K562 (cell line): Measurements from ENCODE around the gene SLC22A4. TPM values are rescaled to one million over a fixed set of nuclear protein-coding genes. Genes with fewer than 3 reads are reported as not detected.

Experiments
- ATAC-seq: fragments of 200-7000 bp; cut with Tn5 transposase; 3 replicates; pipeline ENCODE4 v1.9.1; 2020; ENCODE audit warnings: moderate library complexity
- BruUV-seq: library from RNA; stranded (reverse); fragments of 400-500 nt; replicated peaks from 2 replicates; lab custom pipeline; 2021; lab: Mats Ljungman, UMichigan
- CTCF ChIA-PET: fragments of 300-600 bp; formaldehyde crosslinking; extraction: SDS; loops from one replicate; lab custom pipeline; 2021; ENCODE audit warnings: low intra/inter-chr PET ratio; lab: Yijun Ruan, JAX
- POLR2A ChIA-PET: fragments of 300-600, 350-650 bp; sonication (Branson Sonifier 250); formaldehyde crosslinking; extraction: SDS; loops from one replicate; lab custom pipeline; 2021; ENCODE audit warnings: antibody characterized with exemption, inconsistent platforms; lab: Yijun Ruan, JAX
- DNase-seq, 4 experiments: peaks; one replicate each; pipeline versions ENCODE4 v3.0.0 to v3.0.0-alpha.2; 2011 to 2018; ENCODE audit warnings: low spot score in 3 of 4, mixed read lengths in 3 of 4; ENCODE audit errors: extremely low read depth in 1 of 4
- FAIRE-seq: peaks from 2 replicates; lab custom pipeline; 2011; peaks lifted over from hg19 to GRCh38; lab: Jason Lieb, UNC
- H2AFZ ChIP-seq: 2 replicates; pipeline ENCODE4 v1.6.0; 2011; ENCODE audit warnings: low read depth, low read length, control low read depth, inconsistent platforms
- H3K27ac ChIP-seq: fragments of 200-600 bp; 3 replicates; pipeline ENCODE4 v1.8.0; 2011; ENCODE audit warnings: low read depth, mild to moderate bottlenecking, control low read depth, inconsistent platforms, low read length, moderate library complexity, mixed read lengths; ENCODE audit errors: extremely low read depth
- H3K27me3 ChIP-seq, 2 experiments: fragments of 300-600 bp in 1 of 2; 2 replicates in 1 of 2; 3 replicates in 1 of 2; pipeline versions ENCODE4 v1.6.0 to v1.8.0; 2011; ENCODE audit warnings: inconsistent platforms in 2 of 2, low read length in 2 of 2, mild to moderate bottlenecking in 1 of 2, mixed read lengths in 1 of 2, moderate library complexity in 1 of 2; ENCODE audit not compliant: control insufficient read depth in 2 of 2, insufficient read depth in 2 of 2
- H3K36me3 ChIP-seq: fragments of 300-600 bp; 3 replicates; pipeline ENCODE4 v1.8.0; 2011; ENCODE audit warnings: mild to moderate bottlenecking, low read length, inconsistent platforms; ENCODE audit not compliant: control insufficient read depth, insufficient read depth
- H3K4me1 ChIP-seq, 2 experiments: fragments of 200-600 bp in 1 of 2; replicated peaks in 1 of 2; 2 replicates in 1 of 2; 3 replicates in 1 of 2; pipeline versions ENCODE4 v1.5.1 to v1.8.0; 2011; ENCODE audit warnings: inconsistent platforms in 2 of 2, low read length in 2 of 2, mild to moderate bottlenecking in 1 of 2, mixed read lengths in 1 of 2, moderate library complexity in 1 of 2; ENCODE audit not compliant: control insufficient read depth in 2 of 2, insufficient read depth in 2 of 2
- H3K4me2 ChIP-seq: 2 replicates; pipeline ENCODE4 v1.6.1; 2011; ENCODE audit warnings: low read length, control low read depth, inconsistent platforms, mixed read lengths; ENCODE audit not compliant: insufficient read depth
- H3K4me3 ChIP-seq: fragments of 200-600 bp; sonication (generic), shearing (Covaris generic); 2 replicates; pipeline ENCODE4 v1.5.1; 2016; ENCODE audit warnings: control low read depth, inconsistent platforms
- H3K79me2 ChIP-seq: fragments of 200-600 bp; 3 replicates; pipeline ENCODE4 v1.8.0; 2011; ENCODE audit warnings: low read length, inconsistent platforms; ENCODE audit not compliant: control insufficient read depth, insufficient read depth
- H3K9ac ChIP-seq, 2 experiments: 2 replicates each; pipeline versions ENCODE4 v1.6.0 to v1.6.1; 2011; ENCODE audit warnings: low read depth in 2 of 2, low read length in 2 of 2, control low read depth in 1 of 2, inconsistent platforms in 1 of 2, mild to moderate bottlenecking in 1 of 2, mixed read lengths in 1 of 2; ENCODE audit not compliant: insufficient read depth in 1 of 2
- H3K9me1 ChIP-seq: one replicate; pipeline ENCODE4 v1.6.0; 2011; ENCODE audit warnings: inconsistent platforms, mild to moderate bottlenecking, low read length, moderate library complexity; ENCODE audit not compliant: control insufficient read depth, insufficient read depth
- H3K9me3 ChIP-seq: replicated peaks from 2 replicates; pipeline ENCODE4 v1.5.1; 2011; ENCODE audit warnings: low read depth, low read length, inconsistent platforms; ENCODE audit not compliant: control insufficient read depth, insufficient read depth
- H4K20me1 ChIP-seq: replicated peaks from 2 replicates; pipeline ENCODE4 v1.6.1; 2011; ENCODE audit warnings: low read length, inconsistent platforms, mixed read lengths; ENCODE audit not compliant: control insufficient read depth, insufficient read depth
- NR1H2 ChIP-seq: sonication (generic); formaldehyde crosslinking; IDR thresholded peaks from 2 replicates; pipeline ENCODE4 v1.4.0; 2020; ENCODE audit warnings: mild to moderate bottlenecking, missing genetic modification reagents
- NR2C1 ChIP-seq, 2 experiments: fragments of 450-650 bp; IDR thresholded peaks; 2 replicates each; pipeline ENCODE4 v1.6.1; 2017; ENCODE audit warnings: mild to moderate bottlenecking in 2 of 2, antibody characterized with exemption in 1 of 2, inconsistent platforms in 1 of 2, missing compliant biosample characterization in 1 of 2, missing genetic modification characterization in 1 of 2
- WGBS: fragments of 100-300 bp; shearing (Covaris generic); methylation state at CpG from one replicate; pipeline ENCODE4 v1.1.6; 2016; ENCODE audit warnings: low coverage, mixed read lengths; ENCODE audit not compliant: insufficient coverage; ENCODE audit errors: missing lambda C conversion rate; 5-methylcytosine and 5-hydroxymethylcytosine counted together
- in situ Hi-C: fragments of 300-500 bp; cut with MboI; formaldehyde crosslinking; loops from 4 replicates; pipeline ENCODE4 v1.15.0; 2018; ENCODE audit warnings: inconsistent platforms, mixed read lengths
- intact Hi-C: fragments of 100-400 bp; cut with micrococcal nuclease; formaldehyde crosslinking; loops from 2 replicates; pipeline ENCODE4 v1.14.2; 2022
- polyA plus RNA-seq, 8 experiments: library from polyadenylated mRNA; depleted of rRNA in 4 of 8; stranded (reverse) in 5 of 8; unstranded in 3 of 8; fragments of >200 nt; fragmentation: Nextera tagmentation in 2 of 8; fragmentation: Illumina TruSeq in 1 of 8; extraction: Ambion mirVana in 2 of 8; extraction: Trizol in 1 of 8; gene quantifications; 2 replicates each; pipeline versions ENCODE4 v1.2.1 to v1.2.3, GENCODE V29; 2011 to 2014; ENCODE audit warnings: inconsistent platforms in 1 of 8, missing spikeins in 1 of 8
- total RNA-seq, 7 experiments: library from RNA; depleted of rRNA in 6 of 7; stranded (reverse); fragments of >200 nt in 6 of 7; fragmentation: Illumina TruSeq in 2 of 7; extraction: Trizol in 2 of 7; gene quantifications; 2 replicates each; pipeline versions ENCODE4 v1.2.1 to v1.2.3, GENCODE V29; 2011 to 2021; ENCODE audit warnings: low replicate concordance in 1 of 7
- TF ChIP-seq, protein P1 (sequence below), 3 experiments: fragments of 200-800 bp in 1 of 3; fragments of 250-450 bp in 1 of 3; fragments of 450-650 bp in 1 of 3; sonication (Bioruptor Pico) in 1 of 3; sonication (Bioruptor generic) in 1 of 3; formaldehyde crosslinking in 1 of 3; IDR thresholded peaks; 2 replicates each; pipeline versions ENCODE4 v1.6.1 to v1.8.0; 2016 to 2022; ENCODE audit warnings: mild to moderate bottlenecking in 2 of 3, missing genetic modification characterization in 2 of 3, missing compliant biosample characterization in 1 of 3, moderate library complexity in 1 of 3

The SLC22A4 gene
- total and polyA plus RNA-seq, 9 of the 15 experiments (the other 6 are each of a cell fraction or from before 2014, with no cell fraction given), result 2.7 to 9.5 (median 6.2) TPM

DNA sequence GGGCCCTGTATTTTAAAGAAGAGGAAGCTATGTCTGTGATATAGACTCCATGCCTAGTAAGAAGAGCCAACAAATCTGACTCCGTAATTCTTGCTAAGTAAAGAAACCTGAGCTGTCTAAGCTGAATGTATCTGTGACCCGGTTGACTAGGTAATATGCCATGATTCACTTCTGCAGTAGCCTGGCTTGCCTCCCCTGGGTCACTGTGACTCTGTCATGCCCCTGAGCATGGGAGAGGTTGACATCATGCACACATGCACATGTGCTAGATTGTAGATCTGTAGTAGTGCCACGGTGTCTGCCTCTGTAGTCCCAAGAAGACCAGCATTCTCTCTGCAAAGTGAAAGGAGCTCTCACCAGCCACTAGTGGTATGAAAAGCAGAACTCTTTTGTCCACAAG, 84.4 kb downstream of the SLC22A4 start:
- Histone ChIP-seq H3K4me1 (peaks cover 0 to 5% of the 10 kb centered on the region in 2 experiments; a peak in 1 of 5 replicates), H3K9me1 (no peaks in the 10 kb centered on the region), H2AFZ (no peak overlapping the region), H3K79me2 (peaks cover 8% of the 10 kb centered on the region; the same call in 1 of the 3 replicates), H3K36me3 (peaks cover 43% of the 10 kb centered on the region), H3K9me3 (no peaks in the 10 kb centered on the region), H3K27ac (no peak overlapping the region), H3K9ac (no peak overlapping the region), H4K20me1 (0 out of 2 replicates have a peak, but pooled peaks cover 3% of the 10 kb centered on the region), H3K27me3 (no peaks in the 10 kb centered on the region), H3K4me3 (no peak overlapping the region), H3K4me2 (no peak overlapping the region)
- POLR2A ChIA-PET, result interaction anchor here (0.6 to 0.9 kb wide), 4 partner anchors 9 to 112 kb away, joined by 3 to 6 read pairs (median 4); partner anchors contain the start of genes IRF1 and SLC22A5
- in situ Hi-C loops (loop anchor here (25.0 kb wide), 1 partner anchor 316 kb away; the partner anchor contains the start of genes CSF2 and IL3), intact Hi-C loops (no loop called here)
- no TSS peak for BruUV-seq
- 70% methylated on average over 3 of the region's 3 CpGs for WGBS
- TF ChIP-seq NR1H2 (CRISPR knock-in tag) (no peak), NR2C1 (IDR thresholded peaks at IDR 0.05) (no peak), NR2C1 (tag; IDR thresholded peaks at IDR 0.05) (no peak)
- TF ChIP-seq, protein P1, sequence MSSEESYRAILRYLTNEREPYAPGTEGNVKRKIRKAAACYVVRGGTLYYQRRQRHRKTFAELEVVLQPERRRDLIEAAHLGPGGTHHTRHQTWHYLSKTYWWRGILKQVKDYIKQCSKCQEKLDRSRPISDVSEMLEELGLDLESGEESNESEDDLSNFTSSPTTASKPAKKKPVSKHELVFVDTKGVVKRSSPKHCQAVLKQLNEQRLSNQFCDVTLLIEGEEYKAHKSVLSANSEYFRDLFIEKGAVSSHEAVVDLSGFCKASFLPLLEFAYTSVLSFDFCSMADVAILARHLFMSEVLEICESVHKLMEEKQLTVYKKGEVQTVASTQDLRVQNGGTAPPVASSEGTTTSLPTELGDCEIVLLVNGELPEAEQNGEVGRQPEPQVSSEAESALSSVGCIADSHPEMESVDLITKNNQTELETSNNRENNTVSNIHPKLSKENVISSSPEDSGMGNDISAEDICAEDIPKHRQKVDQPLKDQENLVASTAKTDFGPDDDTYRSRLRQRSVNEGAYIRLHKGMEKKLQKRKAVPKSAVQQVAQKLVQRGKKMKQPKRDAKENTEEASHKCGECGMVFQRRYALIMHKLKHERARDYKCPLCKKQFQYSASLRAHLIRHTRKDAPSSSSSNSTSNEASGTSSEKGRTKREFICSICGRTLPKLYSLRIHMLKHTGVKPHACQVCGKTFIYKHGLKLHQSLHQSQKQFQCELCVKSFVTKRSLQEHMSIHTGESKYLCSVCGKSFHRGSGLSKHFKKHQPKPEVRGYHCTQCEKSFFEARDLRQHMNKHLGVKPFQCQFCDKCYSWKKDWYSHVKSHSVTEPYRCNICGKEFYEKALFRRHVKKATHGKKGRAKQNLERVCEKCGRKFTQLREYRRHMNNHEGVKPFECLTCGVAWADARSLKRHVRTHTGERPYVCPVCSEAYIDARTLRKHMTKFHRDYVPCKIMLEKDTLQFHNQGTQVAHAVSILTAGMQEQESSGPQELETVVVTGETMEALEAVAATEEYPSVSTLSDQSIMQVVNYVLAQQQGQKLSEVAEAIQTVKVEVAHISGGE (CRISPR knock-in tag; IDR thresholded peaks at IDR 0.05), result peak in 1 of 3 experiments; percentile 63; a peak in 1 of 6 replicates
- FAIRE-seq, result no peak
- CTCF ChIA-PET, result no interaction called here
- no peak for DNase-seq
- no peak for ATAC-seq
